Astrocyte of the spinal cord (primary cell): ENCODE results near the gene NEDD4L.

ENCODE experiments used
- DNase-seq: peaks from one replicate; pipeline ENCODE4 v3.0.0; 2011; ENCODE audit warnings: low read depth, low spot score
- H3K4me3 ChIP-seq: 2 replicates; pipeline ENCODE4 v1.5.1; 2011; ENCODE audit warnings: low read depth, mild to moderate bottlenecking, low read length, moderate library complexity
- CTCF ChIP-seq: IDR thresholded peaks from 2 replicates; pipeline ENCODE4 v1.5.1; 2012; ENCODE audit warnings: low read depth, mild to moderate bottlenecking, low read length, inconsistent platforms
- in situ Hi-C: cut with HindIII; loops from 2 replicates; pipeline ENCODE4 v1.10.0; 2017; ENCODE audit warnings: low sequenced_read_pairs

Gene NEDD4L

DNA sequence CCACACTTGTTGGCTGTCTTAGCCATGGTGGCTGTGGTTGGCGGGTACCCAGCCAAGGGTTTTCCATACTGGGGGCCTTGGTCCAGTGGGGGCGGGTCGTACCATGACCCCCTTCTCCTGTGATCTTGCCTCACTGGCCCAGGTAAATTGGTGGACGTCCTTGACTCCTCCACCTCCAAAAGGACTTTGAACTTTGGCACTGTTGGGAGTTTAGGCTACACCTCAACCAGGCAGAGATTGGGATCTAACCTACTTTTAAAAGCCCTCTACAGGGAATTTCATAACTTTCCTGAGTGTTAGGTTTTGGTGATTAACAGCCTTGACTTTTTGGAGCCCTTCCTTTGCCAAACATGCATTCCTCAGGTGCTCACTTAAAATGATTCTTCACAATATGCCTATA is 106.7 kb downstream of the NEDD4L start:
- H3K4me3 ChIP-seq: no peak overlapping the region
- no peak for TF ChIP-seq CTCF
- in situ Hi-C loops: no loop called here
- no peak for DNase-seq

DNA sequence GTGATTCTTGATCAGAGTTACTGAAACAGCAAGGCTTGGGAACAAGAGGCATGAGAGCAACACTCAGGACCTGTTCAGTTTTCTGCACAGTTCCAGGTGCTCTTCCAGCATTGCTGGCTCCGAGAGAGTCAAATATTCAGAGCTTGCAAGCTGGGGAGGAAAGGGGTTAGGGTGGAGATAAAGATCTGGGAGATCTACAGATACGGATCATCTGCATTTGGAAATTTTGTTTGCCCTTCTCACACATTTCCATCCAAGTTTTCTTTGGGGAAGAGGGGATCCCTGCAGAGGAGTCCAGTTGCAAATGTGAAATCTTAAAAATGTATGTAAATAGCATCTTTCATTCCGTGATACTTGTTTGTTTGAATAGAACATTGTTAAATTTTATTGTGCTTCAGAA is 108.2 kb downstream of the NEDD4L start:
- DNase-seq: no peak
- in situ Hi-C loops: no loop called here
- no peak overlapping the region for H3K4me3 ChIP-seq
- TF ChIP-seq CTCF: no peak

DNA sequence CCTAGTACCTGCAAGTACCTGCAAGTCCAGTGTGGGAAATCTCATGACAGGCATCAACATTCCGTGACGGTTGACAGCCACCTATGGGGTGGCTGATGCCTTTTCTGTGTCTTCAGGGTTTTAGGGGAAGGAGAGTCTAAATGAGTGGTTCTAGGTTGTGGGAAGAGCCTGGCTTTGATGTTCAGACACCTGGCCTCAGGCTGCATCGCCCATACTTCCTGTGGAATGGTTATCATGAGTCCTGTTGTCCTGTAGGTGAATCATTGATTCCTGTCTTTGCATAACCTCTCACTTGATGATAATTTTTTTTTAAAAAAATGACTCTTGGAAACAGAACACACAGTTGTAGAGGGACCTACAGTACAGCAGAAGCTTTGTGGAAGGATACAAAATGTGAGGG is 108.9 kb downstream of the NEDD4L start:
- in situ Hi-C loops: no loop called here
- DNase-seq: no peak
- no peak overlapping the region for H3K4me3 ChIP-seq
- TF ChIP-seq CTCF: no peak

DNA sequence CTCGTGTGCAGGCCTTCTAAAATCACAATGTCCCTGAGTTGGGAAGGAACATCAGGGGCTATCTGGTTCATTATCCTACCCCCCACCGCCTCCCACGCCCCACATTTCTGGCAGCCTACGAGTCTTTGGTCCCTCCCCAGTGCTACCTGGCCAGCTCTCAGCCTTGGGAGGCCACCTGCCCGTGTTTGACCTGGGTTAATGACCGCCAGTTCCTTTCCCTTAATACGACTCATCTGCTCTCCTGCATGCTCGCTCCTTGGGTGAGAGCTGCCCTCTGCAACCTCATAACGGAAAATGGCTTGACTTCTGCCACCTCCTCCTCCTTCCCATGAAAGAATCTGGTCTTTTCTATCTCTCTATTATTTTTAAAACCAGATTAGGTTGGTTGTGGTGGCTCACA is 112.5 kb downstream of the NEDD4L start:
- no peak for DNase-seq
- no peak for TF ChIP-seq CTCF
- no peak overlapping the region for H3K4me3 ChIP-seq
- in situ Hi-C loops: no loop called here

- in situ Hi-C loops: no loop called here
- no peak for TF ChIP-seq CTCF
- H3K4me3 ChIP-seq: no peak overlapping the region
- no peak for DNase-seq
These were observed 113.2 kb downstream of the NEDD4L start for GRCh38 chr18:58157237-58157636.

DNA sequence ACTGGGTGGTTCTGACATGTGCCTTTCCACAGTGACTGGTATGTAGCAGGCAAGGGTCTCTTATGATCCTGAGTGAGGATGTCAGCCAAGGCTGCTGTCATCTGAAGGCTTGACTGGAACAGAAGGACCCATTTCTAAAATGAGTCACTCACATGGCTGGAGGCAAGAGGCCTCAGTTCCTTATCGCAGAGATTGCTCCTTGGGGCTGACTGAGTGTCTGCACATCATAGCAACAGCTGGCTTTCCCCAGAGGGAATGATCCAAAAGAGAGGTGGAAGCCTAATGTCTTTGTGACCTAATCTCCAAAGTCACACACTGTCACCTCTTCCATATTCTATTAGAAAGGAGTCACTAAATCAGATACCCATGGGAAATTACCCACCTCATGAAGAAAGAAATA is 114.0 kb downstream of the NEDD4L start:
- no peak for DNase-seq
- in situ Hi-C loops: no loop called here
- H3K4me3 ChIP-seq: no peak overlapping the region
- TF ChIP-seq CTCF: no peak

DNA sequence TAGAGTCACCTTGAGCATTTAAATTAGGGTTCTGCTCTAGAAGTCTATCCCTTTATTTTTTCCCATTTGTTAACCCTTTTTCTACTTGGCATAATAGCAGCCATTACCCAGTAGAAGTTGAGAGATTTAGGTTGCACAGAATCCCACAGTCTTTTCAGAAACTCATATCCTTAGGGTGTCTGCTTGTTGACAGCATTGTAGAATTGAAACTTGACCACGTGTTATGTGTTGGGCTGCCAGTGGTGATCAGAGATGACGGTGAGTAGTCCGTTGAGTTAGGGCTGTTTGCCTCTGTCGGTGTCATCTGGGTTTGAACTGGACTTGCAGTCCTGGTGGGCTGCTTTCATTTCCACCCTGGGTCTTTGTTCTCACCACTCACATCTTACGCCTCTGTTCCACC is 114.4 kb downstream of the NEDD4L start:
- in situ Hi-C loops: no loop called here
- DNase-seq: no peak
- no peak overlapping the region for H3K4me3 ChIP-seq
- no peak for TF ChIP-seq CTCF
